Measurements from ENCODE around the gene LDLRAD4.

The LDLRAD4 gene

DNA sequence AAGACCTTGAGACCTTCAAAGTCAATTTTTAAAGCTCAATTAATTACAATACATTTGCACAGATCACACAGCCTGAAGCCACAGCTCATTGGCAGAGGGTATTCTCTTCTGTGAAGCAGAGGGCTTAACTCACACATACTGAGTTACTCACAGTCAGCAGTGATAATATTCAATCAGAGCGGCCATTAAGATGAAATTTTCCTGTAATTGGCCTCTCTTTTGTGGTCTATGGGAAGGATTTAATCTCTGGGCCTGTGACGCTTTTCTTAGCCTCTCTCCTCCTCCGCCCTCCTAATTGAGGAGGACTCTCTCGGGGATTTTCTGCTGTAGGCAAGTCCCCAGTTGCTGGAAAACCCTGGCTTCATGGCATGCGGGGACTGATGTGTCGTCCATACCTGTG, 12.3 kb upstream of the LDLRAD4 start:
- no peak for DNase-seq

DNA sequence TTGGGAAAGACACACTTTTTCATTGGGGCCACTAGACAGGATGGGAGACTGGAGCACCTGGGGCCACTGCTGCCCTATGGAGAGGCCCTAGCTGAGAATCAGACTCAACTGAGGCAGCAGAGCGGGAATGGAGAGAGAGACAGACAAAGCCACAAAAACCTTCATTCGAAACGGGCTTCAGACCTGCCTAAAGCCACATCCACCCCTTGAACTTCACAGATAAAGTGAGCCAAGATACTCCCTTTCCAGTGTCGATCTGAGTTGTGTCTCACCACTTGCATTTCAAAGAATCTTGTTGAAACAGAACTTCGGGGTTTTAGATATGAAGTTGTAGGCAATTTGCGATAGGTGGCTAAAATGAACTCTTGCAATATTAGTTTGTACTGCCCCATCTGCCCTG, 11.3 kb upstream of the LDLRAD4 start:
- no peak for DNase-seq

DNA sequence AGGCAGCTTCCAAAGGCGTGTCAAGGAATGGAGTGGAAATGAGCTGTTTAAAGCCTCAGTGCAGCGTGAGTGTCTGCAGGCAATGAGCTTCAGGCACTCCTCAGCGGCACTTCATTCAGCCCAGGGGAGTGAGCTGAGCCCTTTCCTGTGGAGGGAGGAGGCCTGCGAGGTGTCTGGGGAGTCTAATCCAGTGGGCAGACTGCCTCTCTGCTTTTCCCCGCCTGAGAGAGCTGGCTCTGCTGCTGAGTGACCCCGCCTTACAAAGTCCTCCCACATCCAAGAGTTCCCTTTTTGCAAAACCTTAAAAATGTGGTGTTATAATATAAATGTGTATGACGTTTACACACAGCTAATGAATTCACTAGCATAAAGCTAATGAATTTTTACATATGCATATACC, 7.0 kb upstream of the LDLRAD4 start:
- no peak for DNase-seq

DNA sequence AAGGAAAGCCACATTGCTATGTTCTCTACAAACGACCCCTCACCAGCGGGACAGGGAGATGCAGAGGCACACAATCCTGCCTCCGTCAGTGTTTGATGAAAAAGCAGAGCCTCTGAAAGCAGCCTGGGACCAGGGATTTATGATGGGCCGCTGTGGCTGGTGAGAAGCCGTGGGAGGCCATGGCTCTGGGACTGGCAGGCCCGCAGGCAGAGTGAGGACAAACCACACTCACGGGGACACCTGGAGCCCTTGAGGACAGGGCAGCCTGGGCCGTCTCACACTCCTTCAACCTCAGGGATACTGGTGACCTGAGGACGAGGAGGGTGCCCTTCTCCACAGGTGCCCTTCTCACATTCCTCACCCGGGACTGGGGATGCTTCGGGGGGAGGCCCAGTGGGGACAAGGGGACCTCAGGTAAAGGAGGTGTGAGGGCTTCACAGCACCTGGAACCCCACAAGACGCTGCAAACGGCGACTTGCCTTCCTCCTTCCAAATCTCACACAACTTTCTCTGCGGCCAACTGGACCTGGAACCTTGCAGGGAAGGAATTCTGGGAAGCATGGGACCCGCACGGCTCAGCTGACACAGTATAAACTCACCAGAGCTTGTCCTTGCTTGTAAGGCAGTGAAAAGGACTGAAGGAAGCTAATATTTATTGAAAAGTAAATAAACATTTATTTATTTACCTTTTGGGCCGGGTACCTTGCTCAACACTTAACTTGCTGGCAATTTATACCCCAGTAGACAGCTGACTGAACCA, 5.3 kb upstream of the LDLRAD4 start:
- no peak for DNase-seq

DNA sequence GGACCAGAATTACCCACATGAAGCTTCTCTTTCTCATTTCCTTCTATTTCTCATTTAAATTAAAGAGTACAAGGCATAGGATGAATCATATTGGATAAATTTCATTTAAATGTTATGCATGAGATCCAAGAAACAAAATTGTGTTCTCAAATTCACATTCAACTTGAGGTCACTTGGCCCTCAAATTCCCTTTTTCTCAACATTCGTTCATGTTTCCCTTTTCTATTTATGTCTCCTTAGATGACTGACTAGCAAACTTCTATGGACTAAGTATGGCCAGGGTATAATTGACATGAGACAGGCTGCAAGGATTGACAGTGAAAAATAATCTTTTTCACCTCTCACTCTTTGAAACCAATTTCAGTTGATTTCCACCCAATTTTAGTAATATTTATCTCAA, 4.0 kb upstream of the LDLRAD4 start:
- DNase-seq: no peak

DNA sequence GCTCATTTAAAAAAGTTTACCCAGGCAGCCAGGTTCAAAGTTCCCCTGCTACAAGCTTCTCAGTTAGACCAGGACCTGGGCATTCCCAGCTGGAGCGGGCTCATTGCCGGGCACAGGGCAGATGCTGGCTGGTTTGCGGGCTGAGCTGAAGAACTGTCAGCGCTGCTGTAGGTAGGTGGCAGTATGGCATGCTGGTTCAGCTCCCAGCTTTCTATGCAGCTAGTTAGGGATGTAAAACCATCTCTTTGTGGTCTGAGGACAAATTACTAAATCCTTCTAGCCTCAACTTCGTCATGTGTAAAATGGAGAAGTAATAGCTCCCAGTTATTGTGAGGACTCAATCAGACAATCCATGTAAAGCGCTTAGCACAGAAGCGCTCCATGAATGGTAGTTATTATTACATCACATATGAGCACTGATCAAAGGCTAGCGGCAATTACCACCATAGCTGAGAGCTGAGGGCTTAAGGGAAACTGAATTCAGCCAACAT, 2.4 kb upstream of the LDLRAD4 start:
- DNase-seq: peak; percentile 39

DNA sequence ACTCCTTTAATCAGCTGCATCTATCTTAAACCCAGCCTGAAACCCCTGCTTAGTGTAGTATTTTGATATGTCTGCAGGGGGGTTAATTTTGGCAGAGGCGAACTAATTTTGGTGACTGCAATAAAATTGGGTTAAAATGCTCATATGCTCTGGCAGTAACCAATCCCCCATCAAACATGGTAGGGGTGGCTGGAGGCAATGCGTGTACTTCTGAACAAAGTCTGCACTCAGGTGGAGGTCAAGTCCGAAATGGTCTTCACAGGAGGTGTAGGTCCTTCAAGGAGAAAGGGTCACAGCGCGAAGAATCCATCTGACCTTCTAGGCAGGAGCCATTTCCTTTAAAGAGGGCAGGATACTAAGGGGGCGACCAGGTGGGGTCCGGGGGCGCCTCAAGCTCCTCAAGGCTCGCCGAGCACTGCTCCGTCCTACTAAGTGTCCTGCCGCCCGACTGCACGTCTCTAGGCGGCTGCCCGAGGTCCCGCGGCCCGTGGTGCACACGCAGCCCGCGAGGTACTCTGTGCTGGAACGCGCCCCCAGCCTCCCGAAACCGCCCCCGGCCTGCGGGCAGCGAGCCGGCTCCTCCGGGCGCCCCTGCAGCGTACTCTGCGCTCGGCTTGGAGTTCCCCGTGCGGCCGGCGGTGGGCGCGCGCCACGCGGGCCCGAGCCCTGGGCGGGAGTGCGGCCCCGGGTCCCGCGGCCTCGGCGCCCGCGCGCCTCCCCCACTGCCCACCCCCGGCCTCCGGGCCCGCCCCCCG, 1.7 kb upstream of the LDLRAD4 start:
- DNase-seq: peak; percentile 36

DNA sequence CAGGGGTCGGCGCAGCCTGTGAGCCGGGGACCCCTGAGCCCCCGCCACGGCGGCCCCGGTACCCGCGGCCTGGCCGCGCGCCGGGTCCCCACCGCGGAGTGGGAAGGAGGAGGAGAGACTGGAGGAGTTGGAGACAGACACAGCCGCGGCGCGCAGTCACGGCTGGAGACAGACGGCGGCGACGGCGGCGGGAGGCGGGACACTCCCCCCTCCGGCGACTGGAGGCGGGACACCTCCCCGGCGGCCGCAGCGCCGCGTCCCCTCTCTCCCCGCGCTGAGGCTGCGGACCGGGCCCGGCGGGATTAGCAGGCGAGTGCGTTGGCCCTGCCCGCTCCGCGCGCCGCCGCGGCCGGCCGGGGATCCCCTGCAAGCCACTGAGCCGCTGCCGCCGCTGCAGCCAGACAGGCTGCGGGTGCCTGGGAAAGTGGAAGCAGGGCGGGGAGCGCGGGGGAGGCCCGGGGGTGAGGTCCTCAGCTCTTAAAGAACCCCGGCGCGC, 1.0 kb upstream of the LDLRAD4 start:
- DNase-seq: peak; percentile 47

DNA sequence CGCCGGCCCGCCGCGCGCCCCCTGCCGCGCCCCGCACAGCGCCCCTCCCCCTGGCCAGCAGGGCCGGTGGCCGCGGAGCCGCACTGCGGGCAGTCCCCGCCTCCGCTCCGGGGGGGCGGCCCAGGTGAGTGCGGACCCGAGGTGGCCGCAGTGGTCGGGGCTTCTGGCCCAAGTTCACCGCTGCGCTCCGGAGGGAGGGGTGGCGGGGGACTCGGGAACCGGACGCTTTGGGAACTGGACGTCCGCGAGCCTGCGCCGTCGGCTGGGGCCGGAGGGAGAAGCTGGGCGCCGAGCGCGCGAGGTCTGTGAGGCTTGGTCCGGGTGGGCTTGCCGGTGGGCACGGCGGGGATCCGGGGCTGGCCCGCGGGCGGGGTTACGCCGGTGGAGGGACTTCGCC, 591 bp upstream of the LDLRAD4 start:
- DNase-seq: no peak

DNA sequence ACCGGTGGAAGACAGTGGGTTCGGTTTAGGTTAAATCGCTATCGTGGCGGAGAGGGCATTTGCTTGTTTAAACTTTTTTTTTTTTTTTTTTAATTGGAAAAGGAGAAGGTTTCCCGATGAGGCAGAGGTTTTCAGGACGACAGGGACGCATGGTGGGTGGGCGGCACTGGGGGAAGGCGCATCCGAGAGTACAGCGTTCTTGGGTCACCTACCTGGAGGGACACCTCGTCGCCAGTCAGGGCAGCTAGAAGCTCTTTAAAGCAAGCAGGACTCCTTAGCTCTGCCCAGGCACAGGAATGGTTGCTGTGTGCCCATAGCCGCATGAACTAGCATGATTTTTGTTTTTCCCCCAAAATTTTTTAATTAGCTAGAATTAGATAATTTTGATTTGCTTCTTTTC, 437 bp downstream of the LDLRAD4 start:
- DNase-seq: no peak

DNA sequence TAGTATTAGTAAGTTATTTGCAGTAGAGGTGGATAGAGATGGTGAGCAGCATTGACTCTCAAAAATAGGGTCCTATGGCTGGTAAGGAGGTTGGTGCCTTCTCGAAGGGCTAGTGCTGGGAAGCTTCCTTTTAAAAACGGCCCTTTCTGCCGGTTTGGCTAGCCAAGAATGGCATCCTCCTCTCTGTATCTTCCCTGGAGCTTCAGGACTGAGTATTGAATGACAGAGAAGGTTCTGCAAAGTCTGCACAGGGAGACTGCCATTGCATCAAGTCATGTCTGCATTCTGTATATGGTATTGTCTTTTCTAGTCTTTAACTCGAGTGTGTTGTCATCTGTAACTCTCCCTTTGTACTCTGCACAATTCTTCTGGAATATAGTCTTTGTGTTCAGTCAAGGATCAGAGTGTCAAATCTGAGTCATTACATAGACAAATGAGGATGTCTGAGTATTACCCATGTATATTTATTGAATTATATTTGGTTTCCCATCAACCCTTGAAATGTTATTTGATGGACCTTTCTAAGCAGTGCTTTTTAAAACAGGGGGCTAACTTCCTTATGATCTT, 1.1 kb downstream of the LDLRAD4 start:
- no peak for DNase-seq

DNA sequence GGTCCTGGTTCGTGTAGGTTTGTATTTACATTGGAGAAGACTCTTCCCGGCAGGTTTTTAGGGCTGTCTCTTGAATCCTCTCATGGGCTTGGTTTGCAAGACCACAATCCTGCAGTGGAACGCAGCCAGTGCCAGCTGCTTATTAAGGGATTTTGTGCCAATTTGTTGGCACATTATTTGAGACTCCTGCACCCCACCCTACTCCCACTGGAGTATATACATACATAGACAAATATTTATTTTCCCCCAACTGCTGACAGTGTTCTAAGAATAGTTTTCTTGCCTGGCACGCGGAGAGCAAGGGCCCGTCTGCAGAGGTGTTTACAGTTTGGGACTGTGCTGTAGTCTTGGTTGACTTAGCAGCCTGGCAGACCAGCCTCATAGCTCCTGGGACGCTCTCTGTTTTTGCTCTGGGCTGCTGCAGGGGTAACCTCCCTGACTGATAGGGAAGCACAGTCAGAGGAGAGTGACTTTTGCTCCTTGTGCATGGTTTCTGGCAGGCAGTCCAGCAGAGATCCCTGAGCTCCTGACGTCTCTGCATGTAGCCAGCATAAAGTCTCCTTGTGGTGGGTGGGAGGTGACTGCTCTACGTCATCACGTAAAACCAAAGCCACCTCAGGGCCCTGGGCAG, 1.9 kb downstream of the LDLRAD4 start:
- no peak for DNase-seq

DNA sequence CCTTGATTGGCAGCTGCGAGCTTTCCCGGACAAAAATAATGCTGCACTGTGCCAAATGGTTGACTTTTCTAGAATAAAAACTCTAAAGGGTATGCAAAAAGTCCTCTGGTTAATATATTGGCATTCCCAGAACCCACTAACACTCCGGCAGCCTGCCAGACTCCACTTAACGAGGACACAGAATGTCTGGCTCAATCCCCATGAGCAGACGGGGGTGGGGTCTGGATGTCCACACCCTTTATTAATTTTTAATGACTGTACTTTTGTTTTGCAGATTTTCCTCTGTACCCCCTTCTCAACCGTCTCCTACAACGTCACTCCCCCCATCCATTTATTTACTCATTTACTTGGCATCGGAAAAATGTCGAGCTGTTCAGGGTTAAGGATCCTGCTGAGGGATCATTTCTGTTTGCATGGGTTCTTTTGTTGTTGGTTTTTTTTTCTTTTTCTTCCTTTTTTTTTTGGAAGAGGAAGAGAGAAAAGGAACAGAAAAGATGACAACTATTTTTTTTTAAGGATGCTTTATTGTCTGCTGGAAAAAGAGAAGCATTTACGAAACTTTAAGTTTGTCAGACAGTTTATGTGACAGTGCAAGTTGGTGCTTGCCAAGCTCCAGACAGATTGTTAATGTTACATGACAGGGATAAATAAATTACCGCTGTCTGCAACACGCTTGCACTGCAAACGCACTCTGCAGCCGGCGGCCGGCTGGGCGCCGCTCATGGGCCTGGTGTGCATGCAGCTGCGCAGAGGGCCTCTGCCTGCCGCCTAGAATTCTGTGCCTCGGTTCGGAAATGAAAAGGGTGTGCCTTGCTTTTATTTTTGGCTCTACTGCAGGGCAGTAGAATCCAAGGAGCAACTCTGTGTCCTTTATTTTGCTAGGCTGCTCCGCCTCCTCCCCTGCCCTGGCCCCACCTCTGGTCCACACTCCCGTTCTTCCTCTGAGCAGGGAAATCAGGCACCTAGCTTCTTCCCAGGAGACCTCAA, 3.6 kb downstream of the LDLRAD4 start:
- DNase-seq: no peak

DNA sequence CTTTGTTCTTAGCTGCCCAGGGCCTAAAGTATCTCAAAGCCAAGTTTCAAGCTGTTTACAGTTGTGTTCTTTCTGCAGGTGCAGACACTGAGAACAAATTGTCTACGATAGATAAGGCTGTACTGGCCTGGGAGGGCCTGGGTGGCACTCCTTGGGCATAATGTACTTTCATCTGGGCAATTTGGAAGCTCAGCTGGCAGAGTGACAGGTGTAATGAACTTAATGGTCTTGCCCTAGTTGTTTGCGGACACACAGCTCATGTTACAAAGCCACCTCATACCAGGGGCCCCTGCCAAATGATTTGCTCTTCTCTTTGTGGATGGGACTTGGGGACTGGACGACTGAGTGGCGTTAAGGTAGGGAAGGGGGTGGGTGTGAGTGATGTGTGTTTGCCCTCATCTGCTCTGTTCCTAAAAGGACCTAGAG, 4.3 kb downstream of the LDLRAD4 start:
- DNase-seq: no peak

DNA sequence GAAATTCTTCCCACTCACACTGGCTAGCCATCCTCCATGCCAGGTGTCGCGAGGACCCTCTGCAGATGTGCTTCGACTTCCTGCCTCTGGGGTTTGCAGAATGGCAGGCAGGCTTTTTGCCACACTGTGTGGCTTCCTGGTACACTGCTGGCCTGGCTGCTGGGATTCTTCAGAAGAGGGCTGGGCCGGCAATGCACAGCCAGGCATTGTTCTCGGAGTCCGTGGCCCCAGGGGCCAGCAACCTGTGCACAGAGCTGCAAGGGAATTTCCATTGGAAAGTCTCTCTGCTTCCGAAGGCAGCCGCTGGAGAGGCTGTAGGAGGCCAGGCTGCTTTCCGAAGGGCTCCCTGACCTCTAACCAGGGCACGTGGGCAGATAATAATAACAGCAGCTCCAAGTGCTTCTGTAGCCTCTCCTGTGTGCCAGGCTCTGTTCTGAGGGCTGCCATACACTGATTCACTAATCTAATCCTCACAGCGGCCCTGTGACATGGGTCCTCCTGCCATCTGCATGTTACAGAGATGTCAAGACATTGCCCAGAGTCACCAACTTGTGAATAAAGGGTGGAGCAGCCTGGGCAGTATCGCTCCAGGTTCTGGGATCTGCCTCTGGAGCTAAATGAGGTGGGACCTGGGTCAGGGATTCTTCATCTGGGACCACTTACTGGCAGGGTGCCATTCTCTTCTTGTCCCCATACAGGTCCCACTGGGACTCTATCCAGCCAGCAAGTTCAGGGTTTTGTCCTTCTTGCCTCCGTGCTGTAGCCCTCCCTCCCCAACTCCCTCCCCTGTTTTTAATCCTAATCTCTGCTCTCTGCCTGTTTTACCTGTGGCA, 5.0 kb downstream of the LDLRAD4 start:
- DNase-seq: no peak

DNA sequence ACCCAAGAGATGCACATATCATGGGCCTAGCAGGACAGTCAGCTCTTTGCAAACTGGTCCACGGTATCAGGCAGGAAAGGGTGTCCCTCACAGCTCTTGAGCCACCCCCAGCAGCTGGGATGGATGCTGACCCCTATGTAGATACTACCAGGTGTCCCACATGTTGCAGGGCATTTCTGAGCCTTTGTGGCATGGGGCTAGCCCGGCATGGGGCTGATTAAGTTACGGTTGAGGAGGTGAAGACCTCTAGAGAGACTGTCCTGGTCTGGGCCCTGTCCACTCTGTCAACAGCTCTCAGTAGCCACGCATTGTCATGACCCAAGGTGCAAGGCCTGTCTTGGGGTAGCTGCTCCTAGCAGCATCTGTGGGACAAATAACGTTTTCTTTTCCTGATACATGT, 6.7 kb downstream of the LDLRAD4 start:
- DNase-seq: no peak

DNA sequence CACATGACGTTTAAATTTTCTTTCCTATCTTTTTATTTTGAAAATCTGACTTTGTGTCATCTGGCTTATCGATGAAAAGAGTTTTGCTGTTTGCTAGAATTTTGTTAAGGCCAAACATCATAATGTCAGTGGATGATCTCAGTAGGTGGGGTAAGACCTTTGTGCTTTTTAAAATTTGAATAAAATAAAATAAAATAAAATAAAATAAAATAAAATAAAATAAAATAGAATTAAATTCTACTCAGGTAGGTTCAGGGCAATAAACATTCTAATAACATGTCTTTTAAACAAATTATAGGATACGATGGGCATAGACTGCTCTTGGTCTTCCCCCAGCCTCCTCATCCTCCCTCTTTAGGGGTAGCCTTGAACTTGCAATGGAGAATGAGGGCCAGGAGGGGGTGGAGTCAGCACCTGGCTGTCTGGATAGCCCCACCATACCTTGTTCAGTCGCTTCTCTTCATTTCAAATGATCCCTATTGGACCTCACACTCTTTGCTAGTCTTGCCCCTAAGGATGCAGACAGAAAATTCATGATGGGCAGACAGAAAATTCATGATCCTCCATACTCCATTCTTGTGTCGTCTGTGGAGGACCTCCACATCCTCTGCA, 8.1 kb downstream of the LDLRAD4 start:
- DNase-seq: no peak

DNA sequence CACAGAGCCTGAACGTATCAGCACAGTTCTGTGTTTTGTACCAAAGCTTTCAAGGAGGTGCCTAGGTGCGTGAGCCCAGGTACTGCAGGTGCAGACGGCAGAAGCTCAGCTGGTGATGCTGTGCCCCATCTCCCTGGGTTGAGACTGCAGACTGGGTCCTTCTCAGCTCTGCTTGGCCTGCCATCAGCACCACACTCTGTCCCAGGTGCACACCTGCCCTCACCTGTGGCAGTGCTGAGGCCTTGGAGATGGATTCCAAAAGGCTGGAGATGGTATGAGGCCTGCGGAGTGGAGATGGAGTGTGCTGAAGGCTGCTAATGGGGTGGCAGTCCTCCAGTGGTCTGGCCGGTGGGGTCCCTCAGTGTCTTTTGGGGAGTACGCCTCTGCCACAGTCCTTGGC, 9.3 kb downstream of the LDLRAD4 start:
- DNase-seq: no peak

DNA sequence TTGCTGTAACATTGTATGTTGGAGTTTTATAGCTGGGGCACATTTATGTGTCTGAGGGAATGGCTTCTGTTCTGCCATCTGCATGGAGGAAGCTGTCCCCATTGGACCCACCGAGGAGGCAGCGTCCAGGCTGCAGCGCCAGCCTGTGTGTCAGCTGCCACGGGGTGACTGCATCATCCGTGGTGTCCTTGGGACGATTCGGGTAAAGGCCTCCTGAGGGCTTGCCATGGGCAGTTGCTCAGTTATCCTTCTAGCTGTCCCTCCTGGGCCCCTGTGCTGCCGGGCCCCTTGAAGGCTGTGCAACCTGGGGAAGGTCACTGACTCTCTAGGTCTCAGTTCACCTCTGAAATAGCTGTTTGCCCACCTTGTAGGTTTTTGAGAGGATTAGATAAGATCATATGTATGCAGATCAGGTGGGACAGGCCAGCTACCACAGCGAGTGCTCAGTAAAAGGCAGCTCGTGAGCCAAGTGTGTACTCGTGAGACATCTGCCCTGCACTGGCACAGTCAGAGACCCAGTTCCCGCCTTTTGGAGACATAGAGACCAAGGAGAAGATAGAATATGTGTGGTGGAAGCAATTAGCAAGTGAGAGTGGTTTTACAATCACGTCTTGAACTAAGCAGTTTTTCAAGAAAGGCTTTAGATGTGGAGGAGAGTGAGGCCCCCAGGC, 10.6 kb downstream of the LDLRAD4 start:
- no peak for DNase-seq

DNA sequence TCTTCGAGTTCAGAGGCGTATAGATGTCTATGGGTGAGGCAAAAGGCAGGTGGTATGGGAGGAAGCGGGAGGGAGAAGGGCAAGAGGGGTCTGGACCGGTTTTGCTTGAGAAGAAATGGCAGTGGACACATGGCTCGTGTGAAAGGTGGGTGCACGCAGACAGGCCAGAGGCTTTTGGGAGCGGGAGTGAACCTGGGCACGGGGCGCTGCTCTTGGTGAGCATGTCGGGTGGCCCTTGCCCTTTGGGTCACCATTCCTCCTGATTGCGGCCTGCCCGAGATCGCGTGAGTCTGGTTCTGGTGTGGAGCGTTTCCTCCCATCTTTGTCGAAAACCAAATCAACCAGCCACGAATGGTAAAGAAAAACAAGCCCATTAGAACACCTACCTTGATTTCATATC, 12.6 kb downstream of the LDLRAD4 start:
- DNase-seq: no peak
